ENCODE measurements around the gene CEBPG.

GRCh38 chr19:33329060-33329459 is 44.4 kb upstream of the CEBPG start:
- no peak for TF ChIP-seq CTCF (conservative IDR thresholded peaks at IDR 0.05 in 1 of 2, IDR thresholded peaks at IDR 0.05 in 1 of 2; ENCODE audit: low read depth in 1 of 2, low read length in 2 of 2)
- no peak for TF ChIP-seq EZH2 (IDR thresholded peaks at IDR 0.05; ENCODE audit: low read length, missing control alignments)

All from fibroblast of lung (primary cell).